Left lobe of liver (tissue), 2 donors: ENCODE data around the gene GPN2. TPM values are rescaled to one million over a fixed set of nuclear protein-coding genes. Genes with fewer than 3 reads are reported as not detected.
"Not testable (repeated sequence)": the region's sequence is repeated elsewhere in the genome, so short reads cannot be mapped to it uniquely, and the experiment has no call there.

Source experiments
- ATAC-seq: fragments of 200-7000 bp; cut with Tn5 transposase; one replicate; pipeline ENCODE4 v1.9.1; 2020; ENCODE audit warnings: mild to moderate bottlenecking, moderate library complexity
- DNase-seq: peaks from one replicate; pipeline ENCODE4 v3.0.0-alpha.2; 2020; ENCODE audit warnings: low spot score
- total RNA-seq: library from RNA; stranded (reverse); gene quantifications from one replicate; pipeline ENCODE4 v1.2.1, GENCODE V29; 2021
- donor health status: DM: no; HTN: no; CAD: no; lungs with moderate emphysema.
- donor health status: DM: no; HTN: yes; CAD: no.

The GPN2 gene
- total RNA-seq, 1 donor from 2014 or later: 15.9 TPM

- not testable (repeated sequence) for DNase-seq, ATAC-seq
These were observed 52.4 kb downstream of the GPN2 start for GRCh38 chr1:26837665-26838064.

- DNase-seq (no peak), ATAC-seq (no peak)
These were observed 56.4 kb downstream of the GPN2 start for GRCh38 chr1:26833432-26834405.

GRCh38 chr1:26832249-26832960 lies 57.7 kb downstream of the GPN2 start:
- DNase-seq (no peak), ATAC-seq (peak; percentile 8)

- ATAC-seq (peak; percentile 85), DNase-seq (peak; percentile 71)
These were observed 58.4 kb downstream of the GPN2 start for GRCh38 chr1:26831546-26832248.

GRCh38 chr1:26831059-26831458 lies 59.0 kb downstream of the GPN2 start:
- ATAC-seq (no peak), DNase-seq (no peak)

- DNase-seq: no peak
- ATAC-seq: no peak
These were observed 60.7 kb downstream of the GPN2 start for GRCh38 chr1:26829184-26829911.

GRCh38 chr1:26828411-26828991 lies 61.6 kb downstream of the GPN2 start:
- DNase-seq (no peak), ATAC-seq (peak; percentile 4)

GRCh38 chr1:26827663-26828062 lies 62.4 kb downstream of the GPN2 start:
- DNase-seq: no peak
- ATAC-seq: no peak

GRCh38 chr1:26827106-26827604 lies 62.9 kb downstream of the GPN2 start:
- ATAC-seq: no peak
- DNase-seq: no peak

- DNase-seq (peak; percentile 83), ATAC-seq (peak; percentile 90)
These were observed 63.6 kb downstream of the GPN2 start, which contains the start of gene ZDHHC18 for GRCh38 chr1:26826261-26827105. TSS of gene ZDHHC18 (plus strand) at chr1:26826688. CDS start at chr1:26826805, 117 bp downstream.

Other genes with a start within 250 kb of the GPN2 start
- 27.0 TPM for gene ARID1A, start 194.3 kb downstream of the GPN2 start, total RNA-seq
- 30.8 TPM for gene PIGV, start 102.3 kb downstream of the GPN2 start, total RNA-seq
- 10.3 TPM for gene ZDHHC18, start 63.6 kb downstream of the GPN2 start, total RNA-seq
- gene SFN, start 27.1 kb downstream of the GPN2 start, total RNA-seq: 0.40 TPM
- 7.1 TPM for gene GPATCH3, start 10.2 kb upstream of the GPN2 start, total RNA-seq
- gene NR0B2, start 23.7 kb upstream of the GPN2 start, total RNA-seq: 79.2 TPM
- 43.2 TPM for gene NUDC, start 31.5 kb upstream of the GPN2 start, total RNA-seq
- gene KDF1, start 70.2 kb upstream of the GPN2 start, total RNA-seq: 2.9 TPM
- gene TRNP1, start 103.4 kb upstream of the GPN2 start, total RNA-seq: 2.8 TPM
- gene TENT5B, start 122.6 kb upstream of the GPN2 start, total RNA-seq: 0.13 TPM